GM10266 (cell line): ENCODE measurements around the gene TPK1.
"Not testable (repeated sequence)": the region's sequence is repeated elsewhere in the genome, so short reads cannot be mapped to it uniquely, and the experiment has no call there.

Experiments used
- DNase-seq: peaks from one replicate; pipeline ENCODE4 v3.0.0; 2012; ENCODE audit errors: extremely low spot score
- CTCF ChIP-seq: IDR thresholded peaks from 2 replicates; pipeline ENCODE4 v1.5.1; 2012; ENCODE audit warnings: mild to moderate bottlenecking, low read depth; ENCODE audit not compliant: control insufficient read depth, insufficient read depth; ENCODE audit errors: missing control alignments

Gene TPK1

GRCh38 chr7:144786522-144786921 is 49.3 kb downstream of the TPK1 start:
- DNase-seq = peak; percentile 6

GRCh38 chr7:144786079-144786478 is 49.8 kb downstream of the TPK1 start:
- no peak for DNase-seq
- no peak for TF ChIP-seq CTCF

More at GRCh38 chr7:144786522-144786921, 49.3 kb downstream of the TPK1 start:
- peak; percentile 22 for TF ChIP-seq CTCF

- no peak for DNase-seq
- TF ChIP-seq CTCF = no peak
These were observed 50.3 kb downstream of the TPK1 start for GRCh38 chr7:144785521-144785920.

- no peak for TF ChIP-seq CTCF
- no peak for DNase-seq
These were observed 50.9 kb downstream of the TPK1 start for GRCh38 chr7:144784943-144785342.

GRCh38 chr7:144784441-144784840 is 51.4 kb downstream of the TPK1 start:
- no peak for TF ChIP-seq CTCF
- DNase-seq = no peak

GRCh38 chr7:144782883-144783282 is 53.0 kb downstream of the TPK1 start:
- DNase-seq = no peak
- no peak for TF ChIP-seq CTCF

- no peak for DNase-seq
These were observed 55.7 kb downstream of the TPK1 start for GRCh38 chr7:144780071-144780608.

GRCh38 chr7:144777889-144778288 is 58.0 kb downstream of the TPK1 start:
- not testable (repeated sequence) for DNase-seq

More at GRCh38 chr7:144780071-144780608, 55.7 kb downstream of the TPK1 start:
- TF ChIP-seq CTCF = no peak
